SK-N-SH treated with all-trans-retinoic acid at 6 μM for 48 hours (cell line): ENCODE results near the gene TRIM17.

Experiments
- ATAC-seq: fragments of 200-7000 bp; cut with Tn5 transposase; 3 replicates; pipeline ENCODE4 v1.9.1; 2020; ENCODE audit warnings: mild to moderate bottlenecking, moderate library complexity
- ARNTL ChIP-seq: fragments of 450-650 bp; formaldehyde crosslinking; IDR thresholded peaks from 2 replicates; pipeline ENCODE4 v1.5.0; 2020; ENCODE audit warnings: low read depth, mild to moderate bottlenecking, moderate library complexity, borderline replicate concordance
- BACH2 ChIP-seq: fragments of 250-450 bp; sonication (Bioruptor Pico); IDR thresholded peaks from 2 replicates; pipeline ENCODE4 v1.9.0; 2021; ENCODE audit warnings: mild to moderate bottlenecking, borderline replicate concordance
- CREB5 ChIP-seq: fragments of 250-450 bp; sonication (Bioruptor Pico); IDR thresholded peaks from 2 replicates; pipeline ENCODE4 v1.5.1; 2020; ENCODE audit warnings: low read depth, mild to moderate bottlenecking, moderate library complexity
- CSDC2 ChIP-seq: fragments of 250-450 bp; sonication (Bioruptor Pico); IDR thresholded peaks from 2 replicates; pipeline ENCODE4 v1.5.0; 2020; ENCODE audit warnings: mild to moderate bottlenecking, moderate library complexity
- GLIS3 ChIP-seq: fragments of 250-450 bp; sonication (Bioruptor Pico); IDR thresholded peaks from 2 replicates; pipeline ENCODE4 v1.5.0; 2020; ENCODE audit warnings: mild to moderate bottlenecking, moderate library complexity
- ISL1 ChIP-seq: fragments of 250-450 bp; sonication (Bioruptor Pico); IDR thresholded peaks from 2 replicates; pipeline ENCODE4 v2.1.2; 2022; ENCODE audit warnings: mild to moderate bottlenecking, moderate library complexity
- OSR1 ChIP-seq: fragments of 250-450 bp; sonication (Bioruptor Pico); IDR thresholded peaks from 2 replicates; pipeline ENCODE4 v1.8.0; 2022; ENCODE audit warnings: moderate library complexity, mild to moderate bottlenecking, inconsistent platforms
- PPARA ChIP-seq: fragments of 250-450 bp; sonication (Bioruptor Pico); IDR thresholded peaks from 2 replicates; pipeline ENCODE4 v1.5.0; 2020; ENCODE audit warnings: mild to moderate bottlenecking, borderline replicate concordance
- RARB ChIP-seq: fragments of 250-450 bp; sonication (Bioruptor Pico); IDR thresholded peaks from 2 replicates; pipeline ENCODE4 v1.8.0; 2021; ENCODE audit warnings: mild to moderate bottlenecking, moderate library complexity
- TCF4 ChIP-seq: fragments of 250-450 bp; sonication (Bioruptor Pico); IDR thresholded peaks from 2 replicates; pipeline ENCODE4 v1.8.0; 2021; ENCODE audit warnings: mild to moderate bottlenecking, moderate library complexity, borderline replicate concordance
- TOX ChIP-seq: fragments of 250-450 bp; sonication (Bioruptor Pico); IDR thresholded peaks from 2 replicates; pipeline ENCODE4 v1.8.0; 2021; ENCODE audit warnings: mild to moderate bottlenecking, moderate library complexity, borderline replicate concordance
- ZC3H10 ChIP-seq: fragments of 250-450 bp; sonication (Bioruptor Pico); IDR thresholded peaks from 2 replicates; pipeline ENCODE4 v1.5.1; 2021; ENCODE audit warnings: mild to moderate bottlenecking, moderate library complexity
- ZFP30 ChIP-seq: fragments of 450-650 bp; formaldehyde crosslinking; IDR thresholded peaks from 2 replicates; pipeline ENCODE4 v1.5.0; 2022; ENCODE audit warnings: mild to moderate bottlenecking, moderate library complexity
- ZNF565 ChIP-seq: fragments of 450-650 bp; formaldehyde crosslinking; conservative IDR thresholded peaks from 2 replicates; pipeline ENCODE4 v1.5.0; 2020; ENCODE audit warnings: low read depth, mild to moderate bottlenecking, moderate library complexity
- ZNF70 ChIP-seq: fragments of 450-650 bp; formaldehyde crosslinking; IDR thresholded peaks from 2 replicates; pipeline ENCODE4 v1.5.0; 2020; ENCODE audit warnings: mild to moderate bottlenecking, moderate library complexity
- ZNF8 ChIP-seq: fragments of 450-650 bp; formaldehyde crosslinking; IDR thresholded peaks from 2 replicates; pipeline ENCODE4 v1.5.0; 2020; ENCODE audit warnings: mild to moderate bottlenecking, moderate library complexity
- TF ChIP-seq, protein P1 (sequence below): fragments of 250-450 bp; sonication (Bioruptor Pico); IDR thresholded peaks from 2 replicates; pipeline ENCODE4 v1.5.1; 2021; ENCODE audit warnings: mild to moderate bottlenecking, moderate library complexity
- TF ChIP-seq, protein P2 (sequence below): fragments of 250-450 bp; sonication (Bioruptor Pico); IDR thresholded peaks from 2 replicates; pipeline ENCODE4 v1.5.0; 2020; ENCODE audit warnings: mild to moderate bottlenecking, moderate library complexity
- TF ChIP-seq, protein P3 (sequence below): fragments of 250-450 bp; sonication (Bioruptor Pico); IDR thresholded peaks from 2 replicates; pipeline ENCODE4 v1.8.0; 2021; ENCODE audit warnings: low read depth, mild to moderate bottlenecking, moderate library complexity, borderline replicate concordance
- TF ChIP-seq, protein P4 (sequence below): fragments of 250-450 bp; sonication (Bioruptor Pico); IDR thresholded peaks from 2 replicates; pipeline ENCODE4 v1.8.0; 2020; ENCODE audit warnings: mild to moderate bottlenecking, moderate library complexity, borderline replicate concordance

Gene TRIM17

DNA sequence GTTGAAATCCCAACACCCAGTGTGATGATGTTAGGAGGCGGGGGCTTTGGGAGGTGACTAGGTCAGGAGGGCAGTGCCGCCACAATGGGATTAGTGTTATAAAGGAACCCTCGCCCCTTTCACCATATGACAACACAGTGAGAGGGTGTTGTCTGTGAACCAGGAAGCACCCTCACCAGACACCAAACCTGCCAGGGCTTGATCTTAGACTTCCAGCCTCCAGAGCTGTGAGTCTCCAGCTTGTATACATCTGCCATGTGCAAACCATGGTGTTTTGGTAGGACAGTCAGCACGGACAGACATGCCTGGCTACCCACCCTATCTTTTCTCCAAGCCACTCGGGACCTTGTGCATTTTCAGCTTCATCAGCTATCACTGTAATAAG, 14.0 kb downstream of the TRIM17 start:
- ATAC-seq = no peak
- TF ChIP-seq CSDC2 (CRISPR knock-in tag) (no peak), ZC3H10 (no peak), ZNF70 (no peak), GLIS3 (CRISPR knock-in tag) (no peak), TOX (CRISPR knock-in tag) (no peak), ISL1 (CRISPR knock-in tag) (no peak), BACH2 (no peak), ARNTL (no peak)
- TF ChIP-seq, protein P1, sequence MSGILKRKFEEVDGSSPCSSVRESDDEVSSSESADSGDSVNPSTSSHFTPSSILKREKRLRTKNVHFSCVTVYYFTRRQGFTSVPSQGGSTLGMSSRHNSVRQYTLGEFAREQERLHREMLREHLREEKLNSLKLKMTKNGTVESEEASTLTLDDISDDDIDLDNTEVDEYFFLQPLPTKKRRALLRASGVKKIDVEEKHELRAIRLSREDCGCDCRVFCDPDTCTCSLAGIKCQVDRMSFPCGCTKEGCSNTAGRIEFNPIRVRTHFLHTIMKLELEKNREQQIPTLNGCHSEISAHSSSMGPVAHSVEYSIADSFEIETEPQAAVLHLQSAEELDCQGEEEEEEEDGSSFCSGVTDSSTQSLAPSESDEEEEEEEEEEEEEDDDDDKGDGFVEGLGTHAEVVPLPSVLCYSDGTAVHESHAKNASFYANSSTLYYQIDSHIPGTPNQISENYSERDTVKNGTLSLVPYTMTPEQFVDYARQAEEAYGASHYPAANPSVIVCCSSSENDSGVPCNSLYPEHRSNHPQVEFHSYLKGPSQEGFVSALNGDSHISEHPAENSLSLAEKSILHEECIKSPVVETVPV (CRISPR knock-in tag) = no peak
- TF ChIP-seq, all 23 proteins: peak for 0

GRCh38 chr1:228401782-228402640, 14.7 kb downstream of the TRIM17 start:
- ATAC-seq = no peak
- TF ChIP-seq PPARA (no peak), CREB5 (CRISPR knock-in tag) (no peak), GLIS3 (CRISPR knock-in tag) (no peak), ZNF70 (no peak), ARNTL (no peak), ZFP30 (no peak), CSDC2 (CRISPR knock-in tag) (no peak), OSR1 (CRISPR knock-in tag) (no peak), ZNF565 (CRISPR knock-in tag) (no peak), RARB (CRISPR knock-in tag) (no peak), ZNF8 (no peak), TCF4 (CRISPR knock-in tag) (no peak), BACH2 (no peak), ISL1 (CRISPR knock-in tag) (no peak)
- TF ChIP-seq, protein P2, sequence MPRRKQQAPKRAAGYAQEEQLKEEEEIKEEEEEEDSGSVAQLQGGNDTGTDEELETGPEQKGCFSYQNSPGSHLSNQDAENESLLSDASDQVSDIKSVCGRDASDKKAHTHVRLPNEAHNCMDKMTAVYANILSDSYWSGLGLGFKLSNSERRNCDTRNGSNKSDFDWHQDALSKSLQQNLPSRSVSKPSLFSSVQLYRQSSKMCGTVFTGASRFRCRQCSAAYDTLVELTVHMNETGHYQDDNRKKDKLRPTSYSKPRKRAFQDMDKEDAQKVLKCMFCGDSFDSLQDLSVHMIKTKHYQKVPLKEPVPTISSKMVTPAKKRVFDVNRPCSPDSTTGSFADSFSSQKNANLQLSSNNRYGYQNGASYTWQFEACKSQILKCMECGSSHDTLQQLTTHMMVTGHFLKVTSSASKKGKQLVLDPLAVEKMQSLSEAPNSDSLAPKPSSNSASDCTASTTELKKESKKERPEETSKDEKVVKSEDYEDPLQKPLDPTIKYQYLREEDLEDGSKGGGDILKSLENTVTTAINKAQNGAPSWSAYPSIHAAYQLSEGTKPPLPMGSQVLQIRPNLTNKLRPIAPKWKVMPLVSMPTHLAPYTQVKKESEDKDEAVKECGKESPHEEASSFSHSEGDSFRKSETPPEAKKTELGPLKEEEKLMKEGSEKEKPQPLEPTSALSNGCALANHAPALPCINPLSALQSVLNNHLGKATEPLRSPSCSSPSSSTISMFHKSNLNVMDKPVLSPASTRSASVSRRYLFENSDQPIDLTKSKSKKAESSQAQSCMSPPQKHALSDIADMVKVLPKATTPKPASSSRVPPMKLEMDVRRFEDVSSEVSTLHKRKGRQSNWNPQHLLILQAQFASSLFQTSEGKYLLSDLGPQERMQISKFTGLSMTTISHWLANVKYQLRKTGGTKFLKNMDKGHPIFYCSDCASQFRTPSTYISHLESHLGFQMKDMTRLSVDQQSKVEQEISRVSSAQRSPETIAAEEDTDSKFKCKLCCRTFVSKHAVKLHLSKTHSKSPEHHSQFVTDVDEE (CRISPR knock-in tag) = no peak
- TF ChIP-seq, protein P3, sequence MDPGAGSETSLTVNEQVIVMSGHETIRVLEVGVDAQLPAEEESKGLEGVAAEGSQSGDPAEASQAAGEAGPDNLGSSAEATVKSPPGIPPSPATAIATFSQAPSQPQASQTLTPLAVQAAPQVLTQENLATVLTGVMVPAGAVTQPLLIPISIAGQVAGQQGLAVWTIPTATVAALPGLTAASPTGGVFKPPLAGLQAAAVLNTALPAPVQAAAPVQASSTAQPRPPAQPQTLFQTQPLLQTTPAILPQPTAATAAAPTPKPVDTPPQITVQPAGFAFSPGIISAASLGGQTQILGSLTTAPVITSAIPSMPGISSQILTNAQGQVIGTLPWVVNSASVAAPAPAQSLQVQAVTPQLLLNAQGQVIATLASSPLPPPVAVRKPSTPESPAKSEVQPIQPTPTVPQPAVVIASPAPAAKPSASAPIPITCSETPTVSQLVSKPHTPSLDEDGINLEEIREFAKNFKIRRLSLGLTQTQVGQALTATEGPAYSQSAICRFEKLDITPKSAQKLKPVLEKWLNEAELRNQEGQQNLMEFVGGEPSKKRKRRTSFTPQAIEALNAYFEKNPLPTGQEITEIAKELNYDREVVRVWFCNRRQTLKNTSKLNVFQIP (CRISPR knock-in tag) = no peak
- TF ChIP-seq, protein P1 (CRISPR knock-in tag) = no peak
- TF ChIP-seq, protein P4, sequence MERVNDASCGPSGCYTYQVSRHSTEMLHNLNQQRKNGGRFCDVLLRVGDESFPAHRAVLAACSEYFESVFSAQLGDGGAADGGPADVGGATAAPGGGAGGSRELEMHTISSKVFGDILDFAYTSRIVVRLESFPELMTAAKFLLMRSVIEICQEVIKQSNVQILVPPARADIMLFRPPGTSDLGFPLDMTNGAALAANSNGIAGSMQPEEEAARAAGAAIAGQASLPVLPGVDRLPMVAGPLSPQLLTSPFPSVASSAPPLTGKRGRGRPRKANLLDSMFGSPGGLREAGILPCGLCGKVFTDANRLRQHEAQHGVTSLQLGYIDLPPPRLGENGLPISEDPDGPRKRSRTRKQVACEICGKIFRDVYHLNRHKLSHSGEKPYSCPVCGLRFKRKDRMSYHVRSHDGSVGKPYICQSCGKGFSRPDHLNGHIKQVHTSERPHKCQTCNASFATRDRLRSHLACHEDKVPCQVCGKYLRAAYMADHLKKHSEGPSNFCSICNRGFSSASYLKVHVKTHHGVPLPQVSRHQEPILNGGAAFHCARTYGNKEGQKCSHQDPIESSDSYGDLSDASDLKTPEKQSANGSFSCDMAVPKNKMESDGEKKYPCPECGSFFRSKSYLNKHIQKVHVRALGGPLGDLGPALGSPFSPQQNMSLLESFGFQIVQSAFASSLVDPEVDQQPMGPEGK (CRISPR knock-in tag) = no peak
